Activated CD4-positive, alpha-beta memory T cell treated with anti-CD3 and anti-CD28 coated beads for 36 hours (primary cell): ENCODE measurements around the gene DDX20. TPM values are rescaled to one million over a fixed set of nuclear protein-coding genes. Genes with fewer than 3 reads are reported as not detected.

ENCODE experiments used
- CTCF ChIA-PET: fragments of 350-600 bp; sonication (Branson Sonifier 250); formaldehyde crosslinking; loops from one replicate; lab custom pipeline; 2021; ENCODE audit warnings: antibody characterized with exemption, inconsistent platforms; lab: Charles Lee
- POLR2A ChIA-PET: fragments of 350-600 bp; sonication (Branson Sonifier 250); formaldehyde crosslinking; loops from one replicate; lab custom pipeline; 2021; ENCODE audit warnings: antibody characterized with exemption; lab: Charles Lee
- DNase-seq: peaks from one replicate; pipeline ENCODE4 v3.0.0-alpha.2; 2020
- H3K27ac Mint-ChIP-seq: one replicate; pipeline ENCODE4 v1.8.0; 2021; ENCODE audit warnings: mixed read lengths
- H3K27me3 Mint-ChIP-seq: one replicate; pipeline ENCODE4 v1.8.0; 2021; ENCODE audit warnings: mixed read lengths
- H3K36me3 Mint-ChIP-seq: one replicate; pipeline ENCODE4 v1.8.0; 2021; ENCODE audit warnings: mixed read lengths
- H3K4me1 Mint-ChIP-seq: one replicate; pipeline ENCODE4 v1.8.0; 2021; ENCODE audit warnings: low read depth, mixed read lengths
- H3K4me3 Mint-ChIP-seq: one replicate; pipeline ENCODE4 v1.8.0; 2021; ENCODE audit warnings: mild to moderate bottlenecking, mixed read lengths
- H3K9me3 Mint-ChIP-seq: one replicate; pipeline ENCODE4 v1.8.0; 2021; ENCODE audit warnings: mixed read lengths
- intact Hi-C: fragments of 100-400 bp; cut with micrococcal nuclease; formaldehyde crosslinking; loops from one replicate; pipeline ENCODE4 v1.15.1; 2023
- total RNA-seq, 2 experiments: library from RNA; stranded (reverse); gene quantifications; one replicate each; pipeline ENCODE4 v1.2.3, GENCODE V29; 2021

The DDX20 gene
- total RNA-seq, 2 experiments from 2014 or later, result 14.2 to 15.9 TPM

DNA sequence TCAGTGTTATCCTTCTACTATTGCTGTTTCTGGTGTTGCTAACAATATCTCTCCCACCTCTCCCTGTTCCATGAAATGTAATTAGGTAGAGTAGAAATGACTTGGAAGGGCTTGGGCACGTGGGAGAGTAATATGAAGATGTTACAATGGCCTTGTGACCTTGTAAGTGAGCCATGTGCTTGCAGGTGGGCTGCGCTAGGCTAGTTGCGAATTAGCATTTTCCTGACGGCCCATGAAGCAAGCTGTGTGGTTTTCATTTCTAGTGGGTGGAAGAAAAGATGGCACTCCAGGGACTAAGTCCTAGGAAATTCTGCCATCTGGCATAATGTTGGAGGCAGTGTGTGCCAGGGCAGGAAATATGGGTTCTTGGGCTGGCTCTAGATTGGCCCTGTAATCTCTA lies 7.8 kb upstream of the DDX20 start:
- intact Hi-C loops, result loop anchor here (1.0 to 2.0 kb wide), 3 partner anchors 33 to 267 kb away; no protein-coding TSS in a partner anchor
- Mint-ChIP-seq H3K27me3 (no peaks in the 10 kb centered on the region), H3K4me1 (peaks cover 3% of the 10 kb centered on the region), H3K27ac (no peak overlapping the region), H3K4me3 (no peak overlapping the region), H3K9me3 (no peaks in the 10 kb centered on the region), H3K36me3 (no peaks in the 10 kb centered on the region)
- ChIA-PET POLR2A (no interaction called here), CTCF (interaction anchor here (0.7 to 7.7 kb wide), 32 partner anchors 7 to 307 kb away, joined by 3 to 84 read pairs (median 5); partner anchors contain the start of genes ATP5PB, DDX20, INKA2 and WDR77)
- DNase-seq, result no peak

DNA sequence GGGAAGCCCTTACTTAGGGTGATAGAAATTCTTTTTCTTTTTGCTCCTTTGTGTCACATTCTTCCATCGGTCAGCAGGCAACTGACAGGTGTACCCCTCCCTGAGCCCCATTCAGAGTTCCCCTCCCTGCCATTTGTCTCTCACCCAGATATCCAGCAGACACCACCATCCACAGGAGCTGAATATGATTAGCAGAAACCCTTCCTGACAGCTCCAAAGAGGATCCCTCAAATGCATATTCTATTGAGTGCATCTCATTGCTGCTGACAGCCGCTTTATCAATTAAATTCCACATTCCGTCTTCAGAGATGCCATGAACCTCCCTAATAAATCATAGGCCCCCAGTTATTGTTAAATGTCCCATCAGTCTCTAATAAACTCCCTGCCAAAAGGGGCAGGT lies 6.1 kb upstream of the DDX20 start:
- Mint-ChIP-seq H3K27ac (no peak overlapping the region), H3K27me3 (no peaks in the 10 kb centered on the region), H3K4me1 (peaks cover 5% of the 10 kb centered on the region), H3K36me3 (no peaks in the 10 kb centered on the region), H3K9me3 (no peaks in the 10 kb centered on the region), H3K4me3 (no peak overlapping the region)
- ChIA-PET CTCF (interaction anchor here (0.7 to 7.7 kb wide), 4 partner anchors 13 to 268 kb away, joined by 3 to 84 read pairs (median 47); partner anchors contain the start of gene INKA2), POLR2A (interaction anchor here (0.6 kb wide), 1 partner anchor 32 kb away, joined by 4 read pairs; no protein-coding TSS in a partner anchor)
- DNase-seq, result no peak
- intact Hi-C loops, result no loop called here

DNA sequence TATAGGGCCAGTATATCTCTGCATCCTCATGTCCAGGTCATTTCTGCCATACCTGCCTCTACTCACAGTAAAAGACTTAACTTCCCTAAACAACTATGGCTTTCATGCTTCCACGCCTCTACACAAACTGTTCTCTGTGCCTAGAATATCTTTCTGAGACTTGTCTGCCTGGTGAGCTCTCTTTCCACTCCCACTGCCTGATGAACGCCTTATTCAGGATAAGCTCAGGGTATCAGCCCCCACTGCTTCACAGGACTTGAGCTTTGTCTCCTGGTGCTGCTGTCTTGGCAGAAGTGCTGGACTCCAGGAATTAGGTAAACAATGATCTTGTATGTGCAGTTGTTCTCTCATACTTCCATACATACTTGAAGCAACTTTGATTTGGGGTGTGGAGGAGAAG lies 4.8 kb upstream of the DDX20 start:
- no peak overlapping the region for H3K27ac Mint-ChIP-seq

DNA sequence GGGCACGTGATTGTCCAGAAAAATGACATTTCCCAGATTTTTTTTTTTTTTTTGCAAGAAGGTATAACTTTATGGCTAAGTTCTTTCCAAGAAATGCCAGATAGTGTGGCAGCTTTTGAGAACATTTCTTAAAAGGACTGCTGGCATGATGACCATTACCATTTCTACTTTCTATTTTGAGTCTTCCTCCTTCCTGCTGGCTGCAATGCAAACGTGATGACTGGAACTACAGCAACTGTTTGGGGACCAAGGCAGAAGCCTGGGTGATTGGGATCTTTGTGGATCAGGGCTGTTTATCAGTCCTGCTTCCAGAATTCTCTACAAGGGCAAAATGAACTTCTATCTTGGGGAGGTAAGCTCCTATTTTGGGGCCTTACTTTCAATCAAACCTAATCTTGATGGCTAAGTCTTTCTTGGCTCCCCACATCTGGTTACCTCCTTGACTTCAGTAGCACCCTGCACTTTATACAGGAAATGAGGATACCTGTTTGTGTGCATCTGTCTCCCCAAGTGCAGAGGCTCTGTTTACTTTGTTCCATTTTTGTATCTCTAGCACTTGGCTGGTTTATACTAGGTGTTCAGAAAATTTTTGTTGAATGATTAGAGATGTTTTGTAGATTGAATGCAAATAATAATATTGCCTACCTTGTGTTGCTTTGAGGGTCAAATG lies 3.7 kb upstream of the DDX20 start:
- Mint-ChIP-seq H3K4me3 (no peak overlapping the region), H3K36me3 (no peaks in the 10 kb centered on the region), H3K9me3 (no peaks in the 10 kb centered on the region), H3K27ac (no peak overlapping the region), H3K27me3 (no peaks in the 10 kb centered on the region), H3K4me1 (peaks cover 14% of the 10 kb centered on the region)
- ChIA-PET POLR2A (no interaction called here), CTCF (interaction anchor here (0.8 to 7.7 kb wide), 8 partner anchors 10 to 314 kb away, joined by 3 to 68 read pairs (median 6); partner anchors contain the start of gene INKA2)
- intact Hi-C loops, result no loop called here
- no peak for DNase-seq

More for the DNA sequence above, 4.8 kb upstream of the DDX20 start:
- no peaks in the 10 kb centered on the region for H3K27me3 Mint-ChIP-seq
- CTCF ChIA-PET, result interaction anchor here (0.8 to 7.7 kb wide), 9 partner anchors 10 to 269 kb away, joined by 3 to 68 read pairs (median 4); partner anchors contain the start of gene INKA2
- H3K4me3 Mint-ChIP-seq, result no peak overlapping the region
- H3K4me1 Mint-ChIP-seq, result peaks cover 8% of the 10 kb centered on the region
- intact Hi-C loops, result no loop called here
- no peaks in the 10 kb centered on the region for H3K36me3 Mint-ChIP-seq
- no peaks in the 10 kb centered on the region for H3K9me3 Mint-ChIP-seq
- DNase-seq, result no peak
- POLR2A ChIA-PET, result no interaction called here

DNA sequence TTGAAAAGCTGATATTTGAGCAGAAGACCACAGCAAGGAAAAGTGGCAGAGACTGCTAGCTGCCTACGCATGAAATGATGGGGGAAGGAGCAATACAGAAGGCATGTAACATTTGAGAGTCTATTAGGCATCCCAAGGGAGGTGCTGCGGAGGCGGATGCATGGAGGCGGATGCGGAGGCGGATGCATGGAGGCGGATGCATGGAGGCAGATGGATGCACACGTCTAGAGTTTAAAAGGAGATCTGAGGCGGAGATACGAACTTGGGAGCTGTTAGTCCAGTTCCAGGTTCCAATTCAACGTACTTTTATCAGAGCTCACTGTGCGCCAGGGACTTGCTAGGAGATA lies 744 bp upstream of the DDX20 start:
- Mint-ChIP-seq H3K9me3 (no peaks in the 10 kb centered on the region), H3K36me3 (peaks cover 8% of the 10 kb centered on the region), H3K27me3 (no peaks in the 10 kb centered on the region), H3K27ac (peak overlapping the region; percentile 97), H3K4me3 (peak overlapping the region; percentile 84), H3K4me1 (peaks cover 32% of the 10 kb centered on the region)
- intact Hi-C loops, result loop anchor here (1.0 to 5.0 kb wide), 11 partner anchors 16 to 1083 kb away; partner anchors contain the start of genes ATP5PB, DENND2D, INKA2 and RAP1A
- ChIA-PET POLR2A (interaction anchor here (1.2 to 1.7 kb wide), 3 partner anchors 16 to 308 kb away, joined by 3 to 12 read pairs (median 8); partner anchors contain the start of gene INKA2), CTCF (interaction anchor here (0.7 to 3.9 kb wide), 20 partner anchors 8 to 317 kb away, joined by 3 to 30 read pairs (median 5); partner anchors contain the start of genes ATP5PB, INKA2 and RAP1A)
- DNase-seq, result peak; percentile 55

DNA sequence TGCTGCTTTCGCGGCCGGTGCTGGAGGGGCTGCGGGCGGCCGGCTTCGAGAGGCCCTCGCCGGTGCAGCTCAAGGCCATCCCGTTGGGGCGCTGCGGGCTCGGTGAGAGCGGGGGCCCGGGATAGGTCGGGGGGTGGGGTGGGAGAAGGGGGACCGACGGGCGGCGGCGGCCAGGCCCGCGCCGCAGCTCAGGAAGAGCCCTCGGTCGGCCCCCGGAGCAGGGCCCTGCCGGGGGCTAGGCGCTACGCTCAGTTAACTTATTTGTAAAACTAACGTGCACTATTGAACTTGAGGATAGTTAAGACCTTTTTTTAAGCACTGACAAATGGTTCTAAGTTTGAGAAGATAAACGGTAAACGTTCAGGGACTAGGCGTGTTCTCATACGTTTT lies 418 bp downstream of the DDX20 start:
- intact Hi-C loops, result loop anchor here (5.0 kb wide), 5 partner anchors 104 to 874 kb away; partner anchors contain the start of genes DENND2D and RAP1A
- Mint-ChIP-seq H3K36me3 (peaks cover 17% of the 10 kb centered on the region), H3K9me3 (no peaks in the 10 kb centered on the region), H3K4me1 (peaks cover 38% of the 10 kb centered on the region), H3K4me3 (peak overlapping the region; percentile 84), H3K27ac (peak overlapping the region; percentile 97), H3K27me3 (no peaks in the 10 kb centered on the region)
- ChIA-PET CTCF (interaction anchor here (0.9 to 3.9 kb wide), 9 partner anchors 9 to 314 kb away, joined by 3 to 30 read pairs (median 8); partner anchors contain the start of genes ADORA3 and TMIGD3), POLR2A (interaction anchor here (1.6 kb wide), 1 partner anchor 248 kb away, joined by 5 read pairs; no protein-coding TSS in a partner anchor)
- DNase-seq, result no peak

DNA sequence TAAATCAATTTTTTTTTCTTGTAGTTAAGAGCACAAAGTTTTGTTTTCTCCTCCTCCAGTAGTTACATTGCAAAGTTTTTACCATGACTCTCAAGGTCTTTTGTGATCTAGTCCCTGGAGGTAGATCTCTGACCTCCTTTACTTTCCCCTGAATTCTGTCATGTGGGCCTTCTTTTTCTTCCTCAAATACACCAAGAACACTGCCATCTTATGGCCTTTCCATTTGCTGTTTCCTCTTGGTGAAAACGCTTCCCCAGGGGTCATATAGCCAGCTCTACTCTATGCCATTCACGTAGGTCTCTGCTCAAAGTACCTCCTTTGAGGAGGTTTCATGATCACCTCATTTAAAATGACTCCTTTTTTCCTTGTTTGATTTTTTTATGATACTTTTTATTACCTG lies 2.7 kb downstream of the DDX20 start:
- no peaks in the 10 kb centered on the region for H3K27me3 Mint-ChIP-seq
- peaks cover 40% of the 10 kb centered on the region for H3K4me1 Mint-ChIP-seq
- H3K27ac Mint-ChIP-seq, result no peak overlapping the region
- intact Hi-C loops, result loop anchor here (5.0 kb wide), 5 partner anchors 106 to 876 kb away; partner anchors contain the start of genes DENND2D and RAP1A
- ChIA-PET POLR2A (no interaction called here), CTCF (interaction anchor here (1.0 kb wide), 2 partner anchors 10 to 250 kb away, joined by 4 read pairs; no protein-coding TSS in a partner anchor)
- H3K9me3 Mint-ChIP-seq, result no peaks in the 10 kb centered on the region
- H3K36me3 Mint-ChIP-seq, result peaks cover 32% of the 10 kb centered on the region
- DNase-seq, result no peak
- H3K4me3 Mint-ChIP-seq, result no peak overlapping the region

DNA sequence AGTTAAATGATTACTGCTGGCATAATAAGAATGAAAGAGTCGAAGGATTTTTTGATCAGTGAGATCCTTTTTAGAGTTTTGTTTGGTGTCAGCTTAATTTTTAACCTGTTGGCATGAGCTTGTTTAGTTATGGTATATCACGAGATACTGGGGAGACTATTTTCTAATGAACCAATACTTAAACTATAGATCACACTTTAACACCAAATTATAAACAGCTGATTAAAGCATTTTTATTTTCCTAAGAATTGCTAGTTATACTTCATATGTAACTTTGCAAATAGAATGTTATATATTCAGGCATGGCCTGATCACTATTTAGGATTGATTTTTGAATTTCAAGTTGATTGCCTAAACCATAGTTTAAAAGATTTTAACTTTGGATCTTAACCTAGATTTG lies 6.0 kb downstream of the DDX20 start:
- ChIA-PET POLR2A (no interaction called here), CTCF (interaction anchor here (1.0 kb wide), 1 partner anchor 10 kb away, joined by 3 read pairs; no protein-coding TSS in a partner anchor)
- Mint-ChIP-seq H3K4me3 (no peak overlapping the region), H3K9me3 (no peaks in the 10 kb centered on the region), H3K27ac (no peak overlapping the region), H3K36me3 (peaks cover 52% of the 10 kb centered on the region), H3K4me1 (peaks cover 32% of the 10 kb centered on the region), H3K27me3 (no peaks in the 10 kb centered on the region)
- intact Hi-C loops, result no loop called here
- no peak for DNase-seq

DNA sequence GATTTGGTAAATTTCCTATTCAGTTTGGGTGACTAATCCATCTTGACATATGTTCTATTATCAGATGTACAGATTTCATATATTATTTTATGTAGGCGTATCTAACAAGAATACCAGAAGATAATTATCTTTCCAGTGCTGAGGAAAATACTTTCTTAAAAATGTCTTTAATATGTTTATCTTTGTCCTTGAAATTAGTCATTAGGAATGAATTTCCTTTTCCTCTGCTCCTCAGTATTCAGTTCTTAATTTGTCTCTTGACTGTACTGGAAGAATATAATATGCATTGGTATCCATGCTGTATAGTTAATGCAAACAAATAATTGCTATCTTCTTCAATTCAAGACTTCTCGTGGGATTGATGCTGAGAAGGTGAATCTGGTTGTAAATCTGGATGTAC lies 6.6 kb downstream of the DDX20 start:
- no peaks in the 10 kb centered on the region for H3K27me3 Mint-ChIP-seq
- no peak overlapping the region for H3K27ac Mint-ChIP-seq
- H3K9me3 Mint-ChIP-seq, result no peaks in the 10 kb centered on the region
- CTCF ChIA-PET, result interaction anchor here (0.6 kb wide), 1 partner anchor 254 kb away, joined by 3 read pairs; no protein-coding TSS in a partner anchor
- DNase-seq, result no peak
- peaks cover 26% of the 10 kb centered on the region for H3K4me1 Mint-ChIP-seq
- POLR2A ChIA-PET, result no interaction called here
- no peak overlapping the region for H3K4me3 Mint-ChIP-seq
- intact Hi-C loops, result no loop called here
- H3K36me3 Mint-ChIP-seq, result peaks cover 56% of the 10 kb centered on the region

DNA sequence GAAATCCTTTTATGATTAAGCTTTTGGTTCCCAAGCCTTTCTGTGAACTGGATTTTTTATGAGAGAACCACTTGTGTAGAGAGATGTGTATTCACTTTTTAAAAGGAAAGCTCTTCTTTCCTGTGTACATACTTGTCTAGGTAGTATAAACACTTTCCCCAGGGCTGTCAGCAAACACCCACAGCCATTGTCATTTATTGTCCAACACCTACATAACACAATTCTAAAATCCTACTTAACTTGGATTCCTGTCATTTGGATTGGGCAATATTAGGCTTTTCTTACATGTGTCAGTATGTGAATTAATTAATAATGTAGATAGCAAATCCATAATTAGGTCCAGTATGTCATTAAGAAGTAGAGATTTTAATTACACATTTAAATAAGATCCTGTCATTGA lies 12.3 kb downstream of the DDX20 start:
- no peak overlapping the region for H3K27ac Mint-ChIP-seq
- no peaks in the 10 kb centered on the region for H3K27me3 Mint-ChIP-seq
- H3K36me3 Mint-ChIP-seq, result peaks cover 25% of the 10 kb centered on the region
- no peak for DNase-seq
- CTCF ChIA-PET, result interaction anchor here (0.7 to 4.8 kb wide), 16 partner anchors 11 to 594 kb away, joined by 3 to 46 read pairs (median 4); partner anchors contain the start of genes DDX20 and INKA2
- peaks cover 3% of the 10 kb centered on the region for H3K4me1 Mint-ChIP-seq
- no peaks in the 10 kb centered on the region for H3K9me3 Mint-ChIP-seq
- POLR2A ChIA-PET, result interaction anchor here (0.6 to 0.8 kb wide), 2 partner anchors 175 to 251 kb away, joined by 3 to 5 read pairs; no protein-coding TSS in a partner anchor
- intact Hi-C loops, result loop anchor here (5.0 kb wide), 1 partner anchor 366 kb away; no protein-coding TSS in a partner anchor
- H3K4me3 Mint-ChIP-seq, result no peak overlapping the region

DNA sequence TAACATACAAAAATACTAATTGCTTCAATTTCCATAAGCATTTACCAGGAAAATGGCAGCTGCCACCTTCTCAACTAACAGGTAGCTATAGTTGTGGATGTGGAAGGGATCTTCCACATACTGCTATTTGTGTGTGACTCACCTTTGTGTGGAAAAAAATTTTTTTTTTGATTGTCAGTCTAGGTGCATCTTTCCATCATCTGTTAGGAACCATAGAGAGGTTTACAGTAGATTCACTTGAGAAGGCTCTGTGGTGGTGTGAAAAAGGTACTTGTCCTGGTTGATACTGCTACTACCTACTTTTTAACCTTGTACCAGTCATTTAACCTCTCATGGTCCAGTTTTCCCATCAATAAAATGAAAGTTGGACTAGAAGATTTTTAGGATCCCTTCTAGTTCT lies 12.9 kb downstream of the DDX20 start:
- intact Hi-C loops, result loop anchor here (5.0 kb wide), 1 partner anchor 366 kb away; no protein-coding TSS in a partner anchor
- ChIA-PET CTCF (interaction anchor here (0.9 to 4.8 kb wide), 19 partner anchors 8 to 593 kb away, joined by 3 to 46 read pairs (median 4); partner anchors contain the start of genes DDX20 and WDR77), POLR2A (interaction anchor here (0.8 kb wide), 1 partner anchor 176 kb away, joined by 3 read pairs; no protein-coding TSS in a partner anchor)
- no peaks in the 10 kb centered on the region for H3K27me3 Mint-ChIP-seq
- H3K4me1 Mint-ChIP-seq, result peaks cover 3% of the 10 kb centered on the region
- H3K27ac Mint-ChIP-seq, result no peak overlapping the region
- peaks cover 22% of the 10 kb centered on the region for H3K36me3 Mint-ChIP-seq
- DNase-seq, result no peak
- no peaks in the 10 kb centered on the region for H3K9me3 Mint-ChIP-seq
- no peak overlapping the region for H3K4me3 Mint-ChIP-seq
